Suppressor macrophage (primary cell): ENCODE data around the gene REPS2.

Experiments used
- DNase-seq, 4 experiments: peaks; one replicate each; pipeline ENCODE4 v3.0.0-alpha.2; 2020 to 2022

The REPS2 gene

DNA sequence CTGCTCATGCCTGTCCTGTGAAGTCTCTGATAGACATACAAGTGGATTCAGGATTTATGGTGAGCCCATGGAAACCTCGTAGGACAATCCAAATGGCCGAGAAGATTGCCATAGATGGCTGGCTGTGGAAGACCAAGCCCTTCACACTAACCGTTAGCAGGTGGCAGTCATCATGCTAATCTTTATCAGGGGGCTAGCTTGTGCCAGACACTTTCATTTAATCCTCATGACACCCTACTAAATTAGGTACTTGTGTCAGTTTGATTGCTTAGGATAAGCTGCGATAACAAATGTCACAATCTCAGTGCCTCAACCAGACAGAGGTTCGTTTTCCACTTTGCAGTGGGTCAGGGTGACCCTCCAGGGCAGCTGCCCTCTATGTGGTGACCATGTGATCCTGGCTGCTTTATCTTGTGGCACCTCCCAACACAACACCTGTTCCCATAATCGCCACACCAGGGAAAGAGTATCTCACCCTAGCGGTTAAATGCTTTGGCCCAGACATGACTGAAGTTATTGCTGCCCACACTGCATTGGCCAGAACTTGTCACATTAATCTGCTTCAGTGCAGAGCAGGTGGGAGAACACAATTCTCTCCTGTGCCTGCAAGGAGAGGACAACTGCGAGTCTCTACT lies 60.8 kb downstream of the REPS2 start:
- peak; percentile 16 to 34 (median 30) for DNase-seq

DNA sequence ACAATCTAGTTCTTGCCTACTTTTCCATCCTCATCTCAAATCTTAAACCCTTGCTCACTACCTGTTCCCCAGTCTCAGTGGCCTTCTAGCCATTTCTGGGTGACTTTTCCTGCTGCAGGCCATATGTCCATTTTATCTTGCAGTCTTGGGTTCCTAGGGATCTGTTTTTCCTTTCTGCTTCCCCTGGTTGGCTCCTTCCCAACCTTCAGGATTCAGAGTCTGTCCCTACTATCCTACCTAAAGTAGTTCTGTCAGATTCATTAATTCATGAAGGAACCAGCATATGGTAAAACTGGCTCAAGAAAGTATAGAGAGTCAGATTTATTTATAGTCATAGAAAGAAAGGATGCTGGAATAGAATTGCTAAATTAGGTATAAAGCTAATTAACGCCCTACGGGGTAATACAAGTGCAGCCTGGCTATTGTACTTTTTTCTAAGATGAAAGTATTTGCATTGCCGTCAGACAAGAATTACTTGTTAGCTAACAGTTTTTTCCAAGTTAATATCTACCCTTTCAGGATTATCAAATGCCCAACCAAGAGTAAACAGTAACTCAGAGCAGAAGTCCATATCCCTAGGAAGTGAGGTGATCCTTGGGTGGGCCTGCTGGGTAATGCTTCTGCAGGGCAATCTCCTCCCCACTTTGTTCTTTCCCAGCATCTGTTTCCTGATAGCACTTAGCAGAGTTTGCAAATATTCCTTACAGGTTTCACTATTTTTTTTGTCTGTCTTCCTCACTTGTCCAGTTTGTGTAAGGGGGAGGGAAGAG lies 63.6 kb downstream of the REPS2 start:
- no peak for DNase-seq

DNA sequence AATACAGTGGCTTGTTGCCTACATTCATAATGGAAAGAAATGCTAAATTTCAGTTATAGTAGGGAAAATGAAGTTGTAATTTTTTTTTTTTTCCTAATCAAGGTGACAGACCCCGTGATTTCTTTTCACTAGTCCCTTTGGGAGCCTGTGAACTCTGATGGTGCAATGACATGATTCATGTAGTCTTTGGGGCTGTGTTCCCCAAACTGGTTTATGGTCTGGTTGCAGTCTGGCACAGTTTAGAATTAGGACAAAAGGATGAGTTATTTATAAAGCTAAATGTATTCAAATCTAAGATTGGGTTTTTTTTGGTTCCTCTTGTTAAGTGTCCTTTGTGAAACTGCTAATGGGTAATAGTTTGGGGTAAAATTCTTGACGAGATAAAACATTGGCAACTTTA lies 66.0 kb downstream of the REPS2 start:
- peak in 3 of 4 experiments; percentile 7 to 16 (median 13) for DNase-seq

DNA sequence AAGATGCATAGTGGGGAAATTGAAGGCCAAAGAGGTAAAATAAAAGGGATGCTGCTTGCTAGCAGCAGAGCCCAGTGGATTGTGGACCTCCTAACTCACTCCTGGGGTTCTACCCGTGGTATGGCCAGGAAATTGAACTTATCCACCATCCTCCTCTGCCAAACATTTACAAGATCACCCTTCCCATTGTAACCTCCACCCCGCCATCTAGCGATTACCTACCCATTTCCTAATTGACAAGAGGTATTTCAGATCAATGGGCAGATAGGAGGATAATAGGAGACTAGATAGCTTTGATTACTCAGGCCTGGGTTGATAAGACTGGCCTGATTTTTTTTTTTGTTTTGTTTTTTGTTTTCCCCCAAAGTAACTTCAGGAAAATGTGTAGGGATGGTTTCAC lies 67.8 kb downstream of the REPS2 start:
- DNase-seq: no peak

DNA sequence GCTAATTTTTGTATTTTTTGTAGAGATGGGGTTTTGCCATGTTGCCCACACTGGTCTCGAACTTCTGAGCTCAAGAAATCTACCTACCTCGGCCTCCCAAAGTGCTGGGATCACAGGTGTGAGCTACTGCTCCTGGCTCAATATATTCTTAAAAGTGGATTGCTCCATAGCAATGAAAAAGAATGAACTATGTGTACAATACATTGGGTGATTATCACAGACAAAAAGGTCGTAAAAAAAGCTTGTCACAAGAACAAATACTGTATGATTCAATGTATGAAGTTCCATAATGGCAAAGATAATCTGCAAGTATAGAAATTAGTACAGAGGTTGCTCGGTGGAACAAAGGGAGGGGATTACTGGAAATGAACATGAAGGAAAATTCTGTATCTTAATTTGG lies 70.7 kb downstream of the REPS2 start:
- DNase-seq: no peak

DNA sequence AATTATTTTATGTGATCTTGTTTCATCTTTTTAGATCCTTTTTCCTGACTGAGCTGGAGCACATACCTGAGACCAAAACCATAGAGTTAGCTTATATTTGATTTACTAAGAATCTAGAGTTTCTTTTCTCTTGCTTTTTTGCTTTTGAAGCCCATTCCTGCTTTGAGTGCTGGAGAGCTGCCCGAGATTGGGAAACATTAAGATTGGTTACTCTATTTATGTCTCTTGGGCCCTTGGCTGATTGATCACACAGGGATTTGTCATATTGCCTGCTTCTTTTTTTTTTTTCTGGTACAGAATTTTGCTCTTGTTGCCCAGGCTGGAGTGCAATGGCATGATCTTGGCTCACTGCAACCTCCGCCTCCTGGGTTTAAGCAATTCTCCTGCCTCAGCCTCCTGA lies 73.9 kb downstream of the REPS2 start:
- no peak for DNase-seq

DNA sequence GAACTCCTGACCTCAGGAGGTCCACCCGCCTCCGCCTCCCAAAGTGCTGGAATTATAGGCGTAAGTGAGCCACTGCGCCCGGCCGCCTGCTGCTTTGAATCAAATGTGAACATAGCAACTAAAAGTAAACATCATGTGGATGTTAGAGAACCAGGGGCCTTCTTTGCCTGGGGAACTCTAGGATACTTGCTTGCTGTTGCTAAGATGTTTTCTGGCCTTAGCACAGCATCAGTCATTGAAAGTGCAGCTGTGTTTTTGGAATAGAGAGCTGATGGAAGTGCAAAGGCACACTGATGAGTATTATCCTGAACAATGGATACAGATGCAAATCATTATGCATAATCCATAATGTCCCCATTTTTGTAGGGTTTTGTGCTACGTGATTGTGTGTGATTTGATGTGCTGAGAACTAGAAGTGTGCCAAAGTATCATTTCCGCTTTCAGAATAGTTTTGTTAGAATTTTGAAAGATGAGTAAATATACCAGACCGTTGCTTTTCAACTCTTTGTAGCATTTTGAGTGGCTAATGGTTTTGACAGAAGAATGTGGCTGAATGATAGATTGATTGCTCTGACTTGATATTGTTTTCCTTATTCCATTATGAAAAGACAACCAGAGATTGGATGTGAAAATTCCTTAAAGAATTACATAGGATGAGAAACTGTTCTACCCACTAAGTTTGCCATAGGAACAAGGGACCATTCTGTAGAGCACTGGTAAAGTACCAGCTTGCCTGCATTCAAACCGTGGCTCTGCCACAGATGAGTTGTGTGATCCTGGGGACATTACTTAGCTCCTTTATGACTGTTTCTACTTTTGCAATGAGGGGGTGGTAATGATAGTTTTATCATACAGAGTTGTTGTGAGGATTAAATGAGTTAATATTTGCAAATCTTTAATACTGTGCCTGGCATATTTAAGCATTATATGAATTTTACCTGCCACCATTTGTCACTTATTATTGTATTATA lies 74.7 kb downstream of the REPS2 start:
- DNase-seq: no peak

DNA sequence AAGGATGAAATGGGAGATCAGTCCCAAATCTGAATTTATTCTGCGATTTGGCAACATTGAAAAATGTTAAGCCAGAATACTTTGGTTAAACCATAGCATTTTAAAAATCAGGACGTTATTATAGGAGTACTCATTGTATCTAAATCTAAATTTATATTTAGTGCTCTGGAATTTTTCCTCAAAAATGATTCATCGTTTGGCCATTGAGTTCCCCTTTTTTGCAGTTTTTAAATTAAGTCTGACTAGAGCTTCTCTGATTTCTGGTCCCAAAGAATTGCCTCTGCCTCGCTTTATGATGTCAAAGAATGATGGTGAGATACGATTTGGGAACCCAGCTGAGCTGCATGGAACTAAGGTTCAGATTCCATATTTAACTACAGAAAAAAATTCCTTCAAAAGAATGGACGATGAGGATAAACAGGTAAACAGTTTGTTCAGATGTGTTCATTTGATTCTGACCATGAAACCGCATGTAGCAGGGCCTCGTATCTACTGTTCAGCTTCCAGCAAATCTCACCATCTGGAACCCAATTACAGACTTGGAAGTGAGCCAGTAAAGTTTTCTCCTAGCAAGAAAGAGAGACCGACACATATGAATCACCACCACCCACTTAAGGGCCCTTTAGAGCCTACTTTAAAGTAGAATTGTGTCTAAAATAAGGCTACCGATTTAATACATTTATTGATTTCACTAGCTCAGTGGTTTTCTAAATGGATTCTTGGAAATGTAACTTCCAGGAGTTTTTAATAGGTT lies 75.6 kb downstream of the REPS2 start:
- peak; percentile 13 to 50 (median 29) for DNase-seq

DNA sequence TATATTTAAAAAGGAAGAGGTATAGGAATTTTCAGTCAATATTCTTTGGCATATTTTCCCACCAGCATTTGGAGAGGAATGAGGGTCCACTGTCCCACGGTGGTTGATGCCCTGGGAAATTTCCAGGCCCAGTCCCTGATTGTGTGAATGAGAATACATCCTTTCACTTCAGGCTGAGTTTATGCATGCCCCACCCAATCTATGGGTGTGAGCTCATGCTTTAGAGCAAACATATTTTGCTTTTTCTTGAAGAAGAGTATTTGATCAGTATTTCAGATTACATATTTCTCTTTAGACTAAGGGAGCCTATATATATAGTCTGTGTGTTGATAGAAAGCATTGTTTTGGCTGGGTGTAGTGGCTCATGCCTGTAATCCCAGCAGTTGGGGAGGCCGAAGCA lies 77.2 kb downstream of the REPS2 start:
- no peak for DNase-seq

DNA sequence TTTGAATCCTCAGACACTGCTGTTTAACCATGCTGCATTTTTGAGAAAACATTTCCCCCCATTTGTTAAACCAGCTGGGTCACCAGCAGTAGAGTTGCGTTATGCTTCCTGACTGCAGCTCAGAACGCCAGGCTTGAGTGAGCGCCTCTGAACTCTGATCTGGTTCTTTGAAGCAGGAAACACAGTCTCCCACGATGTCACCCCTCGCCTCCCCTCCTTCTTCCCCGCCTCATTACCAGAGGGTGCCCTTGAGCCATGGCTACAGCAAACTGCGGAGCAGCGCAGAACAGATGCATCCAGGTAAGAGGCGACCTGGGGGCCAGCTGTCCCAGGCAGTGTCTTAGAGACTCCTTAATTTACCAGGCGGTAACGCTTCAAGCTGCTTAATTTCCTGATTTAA lies 78.4 kb downstream of the REPS2 start:
- DNase-seq: peak; percentile 12 to 55 (median 40)

DNA sequence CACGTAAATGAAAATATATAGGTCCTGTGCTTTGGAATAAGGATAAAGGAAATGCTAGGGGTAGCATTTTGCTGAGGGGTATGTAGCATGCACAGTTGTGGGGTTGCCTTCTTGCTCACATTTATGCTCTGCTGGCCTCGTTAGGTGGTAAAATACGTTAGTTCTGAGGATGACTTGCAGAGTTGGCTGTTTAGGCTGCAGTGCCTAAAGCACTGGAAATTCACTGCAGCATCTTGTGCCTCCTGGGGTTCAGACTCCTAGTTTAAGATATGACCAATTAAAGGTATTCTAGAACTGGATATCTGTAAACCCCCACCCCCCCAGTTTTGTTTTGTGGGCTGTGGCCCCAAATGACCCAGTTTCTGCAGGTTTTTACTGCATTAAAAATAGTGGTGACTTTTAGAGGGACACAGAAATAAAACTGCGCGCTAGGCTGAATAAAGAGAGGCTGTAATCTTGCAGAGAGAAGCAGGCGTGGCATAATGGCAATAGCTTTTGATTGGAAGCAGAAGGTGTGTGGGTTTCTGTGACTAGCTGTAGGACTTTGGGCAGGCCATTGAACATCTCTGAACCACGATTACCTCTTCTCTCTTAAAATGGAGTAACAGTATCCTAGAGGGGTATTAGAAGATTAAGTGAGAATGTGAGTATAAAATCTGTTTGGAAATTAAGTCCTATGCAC lies 79.3 kb downstream of the REPS2 start:
- DNase-seq: no peak

DNA sequence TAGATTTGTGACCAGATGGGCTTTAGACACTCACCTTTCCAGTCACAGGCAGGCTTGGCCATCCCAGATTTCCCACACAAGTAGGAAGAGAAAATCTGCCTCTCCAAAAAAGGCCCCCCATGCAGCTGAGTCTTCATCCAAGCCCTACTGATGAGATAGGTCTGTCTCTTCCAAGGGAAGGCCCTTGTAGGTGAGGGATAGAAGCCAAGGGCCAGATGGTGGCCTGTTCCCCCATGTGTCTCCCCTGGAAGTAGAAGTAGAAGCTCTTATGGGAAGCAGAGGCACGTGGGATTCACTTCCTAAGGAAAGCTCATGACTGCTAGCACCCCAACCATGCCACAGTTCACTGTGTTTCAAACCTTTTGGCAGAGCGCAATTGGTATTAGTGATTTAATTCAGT lies 81.5 kb downstream of the REPS2 start:
- no peak for DNase-seq

DNA sequence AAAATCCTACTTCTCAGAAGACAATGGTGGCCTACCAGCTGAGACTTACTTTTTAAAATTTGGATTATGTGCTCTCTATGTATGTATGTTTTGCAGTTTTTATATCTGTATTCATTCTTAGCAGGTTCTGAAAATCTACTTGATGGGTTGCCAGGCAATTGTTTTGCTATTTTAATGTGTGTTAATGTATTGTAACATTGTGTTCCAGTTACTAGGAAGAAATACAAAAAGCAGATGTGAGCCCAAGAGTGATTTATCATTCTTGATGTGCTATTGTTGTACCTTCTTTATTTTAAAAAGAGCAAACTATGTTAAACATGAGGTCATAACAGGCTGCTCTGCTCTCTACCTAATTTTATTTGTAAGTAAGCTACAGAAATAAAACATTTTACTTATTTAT lies 81.9 kb downstream of the REPS2 start:
- no peak for DNase-seq

DNA sequence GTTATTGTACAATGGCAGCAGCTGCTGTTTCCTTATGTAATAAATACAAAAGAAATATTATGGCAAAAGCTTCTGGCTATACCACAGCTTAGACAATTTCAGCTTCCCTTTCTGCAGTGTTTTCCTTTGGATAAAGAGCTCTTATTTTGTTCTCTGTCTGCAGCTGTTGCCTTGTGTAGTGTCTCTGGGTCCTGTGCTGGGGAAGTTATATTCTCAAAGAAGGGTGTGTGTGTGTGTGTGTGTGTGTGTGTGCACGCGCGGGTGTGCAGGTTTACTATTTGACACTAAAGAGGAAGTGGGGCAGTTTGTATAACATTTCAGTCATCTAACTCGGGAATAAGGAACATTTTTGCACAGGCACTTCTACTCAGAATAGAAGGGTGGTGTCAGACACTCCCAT lies 83.6 kb downstream of the REPS2 start:
- peak; percentile 37 to 59 (median 50) for DNase-seq

DNA sequence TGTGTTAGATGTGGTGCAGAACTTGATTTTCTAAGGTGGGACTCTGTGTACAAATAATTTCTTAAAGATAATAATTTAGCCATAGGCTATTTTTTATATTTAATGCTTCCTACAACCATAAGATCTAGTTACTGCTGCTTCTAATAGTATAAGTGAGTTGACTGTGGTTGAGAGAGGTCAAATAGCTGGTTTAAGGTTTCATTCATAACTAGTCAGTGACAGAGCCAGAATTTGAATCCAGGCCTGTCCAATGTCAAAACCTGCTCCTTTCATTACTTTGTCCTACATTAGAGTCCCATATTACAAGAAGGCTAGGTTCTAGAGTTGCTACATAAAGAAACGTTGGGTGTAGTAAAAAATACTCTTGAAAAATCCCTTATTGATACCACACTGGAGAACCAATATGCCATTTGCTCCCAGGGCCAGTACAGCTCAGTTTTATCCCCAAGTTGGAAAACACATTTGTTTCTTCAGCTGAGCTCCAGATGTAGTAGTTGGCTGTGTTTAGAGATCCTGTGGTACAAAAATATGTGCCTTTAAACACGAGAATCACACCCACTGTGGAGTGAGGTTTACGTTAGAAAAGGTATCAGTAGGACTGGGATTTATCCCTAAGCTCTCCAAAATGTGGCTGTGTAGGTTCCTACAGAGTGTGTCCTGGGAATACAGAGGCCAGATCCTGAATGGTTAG lies 84.3 kb downstream of the REPS2 start:
- DNase-seq: no peak

DNA sequence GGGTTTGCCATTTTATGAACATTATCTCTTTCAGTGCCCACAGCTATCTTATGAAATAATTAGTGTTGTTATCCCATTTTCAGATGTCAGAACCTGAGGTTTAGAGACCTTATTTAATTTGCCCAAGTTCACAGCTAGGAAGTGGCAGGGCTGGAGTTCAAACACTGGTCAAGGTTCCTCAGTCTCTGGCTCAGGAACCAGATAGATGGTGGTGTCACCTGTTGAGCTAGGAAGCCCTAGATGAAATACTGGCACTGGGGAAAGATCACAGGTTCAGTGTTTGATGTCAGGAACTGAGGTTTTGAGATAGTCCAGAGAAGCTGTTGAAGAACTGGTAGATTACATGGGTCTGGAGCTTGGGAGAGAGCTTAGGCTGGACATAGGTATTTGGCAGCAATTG lies 85.4 kb downstream of the REPS2 start:
- no peak for DNase-seq

DNA sequence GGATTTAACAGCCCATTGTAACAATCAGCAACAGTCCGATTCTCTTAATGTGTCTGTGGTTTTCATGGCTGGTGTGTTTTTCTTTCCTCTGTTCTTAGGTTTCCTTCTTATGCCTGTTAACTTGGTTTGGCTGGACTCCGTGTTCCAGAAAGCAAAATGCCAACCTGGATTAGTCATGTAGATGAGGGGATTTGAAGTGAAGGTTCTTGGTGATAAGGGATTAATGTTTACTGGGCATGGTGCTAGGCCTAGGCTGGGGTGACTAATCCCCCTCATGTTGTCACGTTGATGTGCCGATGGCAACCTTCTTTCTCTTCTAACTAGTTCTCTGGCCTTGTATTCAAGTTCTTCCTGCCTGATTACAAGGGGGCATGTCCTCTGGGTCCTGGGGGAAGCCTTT lies 85.9 kb downstream of the REPS2 start:
- no peak for DNase-seq

DNA sequence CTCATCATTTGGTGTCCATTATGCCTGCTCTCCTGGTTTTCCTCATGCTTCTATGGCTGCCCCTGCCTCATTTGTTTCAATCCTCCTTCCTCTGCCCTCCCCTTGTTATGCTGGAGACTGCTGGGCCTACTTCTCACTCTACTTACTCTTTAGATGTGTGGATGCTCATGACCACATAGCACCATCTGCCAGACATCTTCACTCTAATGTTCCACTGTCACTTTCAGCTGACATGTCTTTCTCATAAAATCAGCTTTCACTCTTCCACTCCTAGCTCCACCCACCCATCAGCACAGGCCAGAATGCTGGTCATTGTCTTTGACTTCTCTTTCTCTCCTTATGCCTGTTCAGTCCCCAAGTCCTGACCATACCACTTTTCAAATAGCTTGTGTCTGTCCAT lies 86.8 kb downstream of the REPS2 start:
- no peak for DNase-seq

DNA sequence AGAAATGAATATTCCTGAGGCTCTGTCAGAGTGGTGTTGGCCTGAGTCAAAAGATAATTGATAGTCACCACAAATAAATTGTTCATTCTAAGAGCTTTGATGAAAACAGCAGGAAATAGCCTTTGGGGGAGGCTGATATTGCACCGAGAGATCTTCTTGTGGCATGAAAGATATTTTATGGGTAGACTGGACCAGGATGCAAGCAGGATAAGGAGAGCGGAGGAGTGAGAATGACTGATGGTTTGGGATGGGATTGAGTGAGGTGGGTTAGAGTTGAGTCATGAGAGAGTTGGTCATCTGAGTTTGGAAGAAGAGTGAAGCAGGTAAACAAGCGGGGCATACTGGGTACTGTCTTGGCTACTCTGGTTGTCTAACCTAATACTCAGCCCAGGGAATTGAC lies 88.7 kb downstream of the REPS2 start:
- no peak for DNase-seq

DNA sequence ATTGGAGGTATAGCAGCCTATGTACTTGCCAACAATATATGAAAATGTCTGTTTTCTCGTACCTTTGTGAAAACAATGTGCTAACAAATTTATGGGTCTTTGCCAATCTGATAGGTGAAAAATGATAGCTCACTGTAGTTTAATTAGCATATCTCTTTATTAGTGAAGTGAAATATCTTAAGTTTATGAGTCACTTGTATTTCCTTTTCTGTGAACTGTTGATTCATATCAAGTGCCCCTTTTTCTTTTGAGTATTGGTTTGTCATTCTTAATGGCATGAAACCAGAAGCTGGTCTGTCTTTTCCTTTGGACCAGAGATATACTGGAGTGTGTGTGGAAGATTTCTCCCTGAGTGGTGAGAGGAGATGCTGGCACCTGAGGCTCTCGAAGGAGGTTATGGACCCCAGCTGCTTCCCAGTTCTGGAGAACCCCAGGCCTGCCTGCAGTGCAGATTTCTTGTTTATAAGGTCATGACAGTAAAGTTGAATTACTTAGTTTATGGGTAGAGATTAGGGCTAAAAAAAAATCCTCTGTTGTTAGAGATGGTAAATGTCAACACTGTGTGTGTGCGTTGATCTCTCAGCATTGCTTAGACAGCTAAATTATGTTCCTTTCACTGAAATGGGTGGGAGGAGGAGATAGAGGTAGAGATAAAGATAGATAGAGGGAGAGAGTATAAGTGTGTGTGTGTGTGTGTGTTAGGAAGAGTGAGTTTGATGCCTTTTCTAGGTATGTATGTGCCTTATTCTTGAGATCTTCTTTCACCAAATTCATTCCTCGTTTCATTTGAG lies 89.9 kb downstream of the REPS2 start:
- no peak for DNase-seq
